HG03135 (cell line): ENCODE results near the gene TRIML1.

Experiments
- ATAC-seq: cut with Tn5 transposase; IDR thresholded peaks from one replicate; pipeline ENCODE4 v1.9.1; 2021; ENCODE audit warnings: mild to moderate bottlenecking, moderate library complexity; ENCODE audit not compliant: unreplicated experiment

Gene TRIML1

GRCh38 chr4:188139141-188139540 lies at the start of gene TRIML1:
Gene TRIML1, plus strand, starts transcription at chr4:188139441. Its CDS starts 118 bp downstream, at chr4:188139559.
- no peak for ATAC-seq

DNA sequence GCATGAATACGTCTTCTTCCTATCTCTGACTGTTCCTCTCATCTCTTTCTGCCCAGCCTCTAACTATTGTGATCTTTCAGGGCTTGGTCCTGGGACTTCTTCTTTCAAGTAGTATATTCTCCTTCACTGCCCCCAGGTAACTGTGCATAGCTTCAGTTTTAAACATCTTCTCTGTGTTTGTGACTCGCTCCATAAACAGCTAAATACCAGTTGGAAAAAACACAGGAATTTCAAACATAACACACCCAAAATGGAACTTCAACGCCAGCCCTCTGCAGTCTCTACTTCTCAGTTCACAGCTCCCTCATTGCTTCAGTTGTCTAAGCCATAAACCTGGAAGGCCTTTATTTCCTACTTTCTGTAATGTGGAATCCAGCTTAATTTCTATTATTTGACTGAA lies 46.4 kb upstream of the TRIML1 start:
- ATAC-seq: no peak

- no peak for ATAC-seq
Observed at GRCh38 chr4:188106454-188106853, 32.8 kb upstream of the TRIML1 start.

- no peak for ATAC-seq
Observed at GRCh38 chr4:188107931-188108843, 31.1 kb upstream of the TRIML1 start.

GRCh38 chr4:188109157-188109755 lies 30.0 kb upstream of the TRIML1 start, which contains the start of gene TRIML2:
Gene TRIML2, minus strand, starts transcription at chr4:188109603. Its CDS starts 4,235 bp downstream, at chr4:188105368.
- no peak for ATAC-seq

DNA sequence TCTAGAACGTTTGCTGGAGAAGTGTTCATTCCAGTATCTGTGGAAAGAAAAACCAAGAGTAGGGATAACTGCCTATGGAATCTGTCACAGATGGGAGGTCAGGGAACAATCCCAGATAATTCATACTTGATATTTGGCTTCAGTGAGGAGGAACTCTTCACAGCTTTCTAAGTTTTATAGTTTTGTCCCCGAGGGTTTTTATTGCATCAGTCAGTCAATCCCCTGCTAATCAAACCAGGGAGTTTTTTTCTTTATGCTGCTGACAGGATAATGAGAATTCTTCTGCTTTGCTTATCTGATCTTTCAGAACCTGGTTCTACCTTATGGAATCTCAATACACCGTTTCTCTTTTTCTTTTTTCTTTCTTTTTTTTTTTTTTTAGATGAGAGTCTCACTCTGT lies 29.2 kb upstream of the TRIML1 start:
- no peak for ATAC-seq

GRCh38 chr4:188110741-188111471 lies 28.3 kb upstream of the TRIML1 start:
- no peak for ATAC-seq

DNA sequence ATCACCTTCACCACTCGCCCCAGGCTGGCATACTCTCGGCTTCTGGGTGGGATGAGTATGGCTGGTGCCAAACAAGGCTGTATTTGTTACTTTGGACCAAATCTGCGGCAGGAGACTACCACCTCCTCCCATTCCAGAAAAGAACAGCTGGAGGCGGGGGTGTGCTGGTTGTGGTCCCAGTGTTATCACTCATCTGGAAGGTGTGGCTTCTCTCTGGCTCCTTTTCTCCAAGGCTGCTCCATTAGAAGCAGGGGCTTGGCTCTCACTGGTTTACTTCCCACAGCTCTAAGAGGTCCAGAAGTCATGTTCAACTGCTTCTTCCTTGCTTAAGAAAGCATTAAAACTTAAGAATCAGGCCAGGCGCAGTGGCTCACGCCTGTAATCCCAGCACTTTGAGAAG lies 27.3 kb upstream of the TRIML1 start:
- ATAC-seq: no peak

GRCh38 chr4:188113156-188113555 lies 26.1 kb upstream of the TRIML1 start:
- ATAC-seq: no peak

DNA sequence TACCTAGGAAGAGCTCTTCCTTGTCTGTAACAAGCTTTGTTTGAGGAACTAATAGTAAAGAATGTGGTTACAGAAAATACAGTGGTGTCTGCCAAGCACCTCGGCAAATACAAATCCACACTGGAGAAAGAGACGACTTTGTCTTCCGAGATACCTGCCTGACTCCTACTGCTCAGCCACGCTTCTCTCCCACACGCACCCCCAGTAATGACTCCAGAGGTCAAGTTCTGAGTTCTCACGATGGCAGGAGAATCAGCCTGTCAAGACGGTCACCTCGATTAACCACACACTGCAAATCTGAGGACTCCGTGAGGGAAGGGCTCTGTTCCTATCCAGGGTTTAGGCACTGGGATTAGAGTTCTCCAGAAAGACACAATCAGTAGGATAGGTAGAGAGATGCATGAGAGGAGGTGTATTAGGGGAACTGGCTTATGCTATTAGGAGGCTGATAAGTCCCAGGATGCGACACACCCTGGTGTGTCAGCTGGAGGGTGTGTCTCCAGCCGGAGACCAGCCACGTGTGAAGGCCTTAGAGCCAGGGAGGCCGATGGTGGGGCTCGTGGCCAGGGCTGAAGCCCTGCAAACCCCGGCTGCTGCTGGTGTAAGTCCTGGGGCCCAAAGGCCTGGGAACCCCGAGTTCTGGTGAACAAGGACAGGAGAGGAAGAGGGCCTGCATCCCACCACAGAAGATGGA lies 21.5 kb upstream of the TRIML1 start:
- ATAC-seq: no peak

GRCh38 chr4:188121530-188121929 lies 17.7 kb upstream of the TRIML1 start:
- no peak for ATAC-seq

GRCh38 chr4:188127214-188127874 lies 11.9 kb upstream of the TRIML1 start:
- no peak for ATAC-seq

DNA sequence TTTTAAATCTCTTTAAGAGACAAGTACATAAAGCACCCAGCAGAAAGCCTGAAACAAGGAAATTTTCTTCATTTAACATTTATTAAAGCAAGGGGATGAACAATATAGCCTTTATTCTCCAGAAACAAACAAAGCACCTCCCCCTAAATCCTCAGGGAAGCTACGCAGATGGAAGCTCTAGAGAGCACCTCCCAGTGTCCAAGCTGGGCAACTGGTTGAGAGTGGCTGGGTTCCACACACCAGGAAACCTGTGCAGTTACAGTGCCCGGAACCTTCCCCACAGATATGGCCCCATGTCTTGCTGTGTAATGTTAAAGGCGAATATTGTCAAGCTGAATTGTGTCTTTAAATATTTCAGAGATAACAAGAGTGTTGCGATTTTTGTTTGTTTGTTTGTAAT lies 8.9 kb upstream of the TRIML1 start:
- no peak for ATAC-seq

DNA sequence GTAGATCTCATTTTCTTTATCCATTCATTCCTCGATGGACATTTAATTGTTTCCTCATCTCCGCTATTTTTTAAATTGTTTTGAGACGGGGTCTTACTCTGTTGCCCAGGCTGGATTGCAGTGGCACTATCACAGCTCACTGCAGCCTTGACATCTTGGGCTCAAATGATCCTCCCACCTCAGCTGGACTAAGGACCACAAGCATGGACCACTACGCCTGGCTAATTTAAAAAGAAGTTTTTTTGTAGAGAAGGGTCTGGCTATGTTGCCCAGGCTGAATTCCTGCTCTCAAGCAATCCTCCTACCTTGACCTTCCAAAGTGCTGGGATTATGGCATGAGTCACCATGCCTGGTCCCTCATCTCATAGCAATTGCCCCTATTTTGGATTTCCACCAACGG lies 7.0 kb upstream of the TRIML1 start:
- ATAC-seq: no peak

DNA sequence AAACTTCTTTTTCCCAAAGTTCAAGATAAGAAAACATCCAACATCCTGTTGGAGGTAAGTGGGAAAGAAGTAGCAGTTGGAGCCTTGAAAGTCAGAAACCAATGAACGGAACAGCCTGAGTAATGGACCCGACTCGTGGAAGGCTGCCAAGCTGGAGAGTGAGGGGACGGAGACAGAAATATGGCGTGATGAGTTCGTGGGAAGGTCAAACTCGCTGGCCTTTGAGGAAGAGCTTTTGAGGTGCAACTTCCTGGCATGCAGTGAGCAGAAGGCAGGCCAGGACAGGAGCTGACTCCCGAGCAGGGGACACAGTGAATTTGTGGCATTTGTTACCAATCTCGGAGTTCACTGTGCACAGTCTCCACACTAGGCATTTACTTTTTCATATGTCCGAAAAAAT lies 1.0 kb upstream of the TRIML1 start:
- ATAC-seq: no peak

DNA sequence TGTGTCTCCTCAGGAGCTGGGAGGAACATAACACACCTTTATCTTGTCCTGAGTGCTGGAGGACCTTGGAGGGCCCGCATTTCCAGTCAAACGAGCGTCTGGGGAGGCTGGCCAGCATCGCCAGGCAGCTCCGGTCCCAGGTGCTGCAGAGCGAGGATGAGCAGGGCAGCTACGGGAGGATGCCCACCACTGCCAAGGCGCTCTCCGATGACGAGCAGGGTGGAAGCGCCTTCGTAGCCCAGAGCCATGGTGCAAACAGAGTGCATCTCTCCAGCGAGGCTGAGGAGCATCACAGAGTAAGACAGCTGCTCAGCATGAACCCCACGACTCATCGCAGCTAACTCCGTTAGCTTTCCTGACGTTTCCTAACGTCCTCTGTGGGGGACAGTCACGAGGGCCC lies 430 bp downstream of the TRIML1 start:
- ATAC-seq: no peak

DNA sequence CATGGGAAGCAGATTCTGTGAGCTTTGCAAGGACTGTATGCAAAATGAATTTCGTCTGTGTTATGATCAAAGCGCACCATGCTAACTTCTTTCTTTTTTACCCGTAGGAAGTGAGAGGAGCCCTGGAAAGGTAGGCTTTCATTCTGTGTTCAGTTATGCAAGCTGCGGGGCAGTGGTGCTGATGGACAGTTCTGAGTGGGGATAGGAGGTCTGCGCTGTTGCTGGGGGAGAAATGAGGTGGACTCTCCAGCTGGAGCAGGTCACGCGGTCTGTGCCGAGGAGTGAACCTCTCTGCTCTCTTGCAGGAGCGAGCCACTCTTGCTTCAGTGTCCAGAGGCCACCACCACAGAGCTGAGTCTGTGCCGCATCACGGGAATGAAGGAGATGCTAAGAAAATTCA lies 4.5 kb downstream of the TRIML1 start:
- no peak for ATAC-seq

DNA sequence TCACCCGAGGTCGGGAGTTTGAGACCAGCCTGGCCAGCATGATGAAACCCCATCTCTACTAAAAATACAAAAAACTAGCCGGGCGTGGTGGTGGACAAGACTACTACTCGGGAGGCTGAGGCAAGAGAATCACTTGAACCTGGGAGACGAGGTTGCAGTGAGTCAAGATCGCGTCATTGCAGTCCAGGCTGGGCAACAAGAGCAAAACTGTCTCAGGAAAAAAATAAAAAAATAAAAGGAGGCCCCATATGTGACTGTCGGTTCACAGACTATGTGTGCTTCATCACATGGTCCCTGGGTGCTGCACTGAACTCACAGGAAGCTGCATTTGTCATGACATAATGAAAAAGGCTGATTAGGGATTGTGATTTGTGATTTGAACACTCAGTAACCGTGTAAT lies 6.4 kb downstream of the TRIML1 start:
- no peak for ATAC-seq

DNA sequence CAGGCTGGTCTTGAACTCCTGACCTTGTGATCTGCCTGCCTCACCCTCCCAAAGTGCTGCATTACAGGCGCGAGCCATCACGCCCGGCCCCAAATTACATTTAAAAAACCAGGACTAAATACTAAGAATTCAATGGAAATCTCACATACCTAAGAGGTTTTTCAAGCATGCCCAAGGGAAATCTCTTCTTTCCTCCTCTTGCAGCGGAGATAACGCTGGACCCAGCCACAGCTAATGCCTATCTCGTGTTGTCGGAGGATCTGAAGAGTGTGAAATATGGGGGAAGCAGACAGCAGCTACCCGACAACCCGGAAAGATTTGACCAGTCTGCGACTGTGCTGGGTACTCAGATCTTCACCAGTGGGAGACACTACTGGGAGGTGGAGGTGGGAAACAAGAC lies 7.4 kb downstream of the TRIML1 start:
- ATAC-seq: no peak

DNA sequence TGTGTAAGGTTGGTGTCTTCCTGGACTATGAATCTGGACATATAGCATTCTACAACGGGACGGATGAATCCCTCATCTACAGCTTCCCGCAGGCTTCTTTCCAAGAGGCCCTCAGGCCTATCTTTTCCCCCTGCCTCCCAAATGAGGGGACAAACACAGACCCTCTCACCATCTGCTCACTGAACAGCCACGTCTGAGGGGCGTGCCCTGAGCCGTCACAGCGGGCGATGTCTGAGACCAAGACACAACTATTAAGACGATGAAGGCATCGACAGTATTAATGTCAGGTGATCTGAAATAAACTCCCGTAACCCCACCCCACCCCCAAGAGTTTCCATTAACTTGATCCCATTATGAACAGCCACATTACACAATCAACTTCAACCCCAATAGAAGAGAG lies 7.9 kb downstream of the TRIML1 start:
- no peak for ATAC-seq

DNA sequence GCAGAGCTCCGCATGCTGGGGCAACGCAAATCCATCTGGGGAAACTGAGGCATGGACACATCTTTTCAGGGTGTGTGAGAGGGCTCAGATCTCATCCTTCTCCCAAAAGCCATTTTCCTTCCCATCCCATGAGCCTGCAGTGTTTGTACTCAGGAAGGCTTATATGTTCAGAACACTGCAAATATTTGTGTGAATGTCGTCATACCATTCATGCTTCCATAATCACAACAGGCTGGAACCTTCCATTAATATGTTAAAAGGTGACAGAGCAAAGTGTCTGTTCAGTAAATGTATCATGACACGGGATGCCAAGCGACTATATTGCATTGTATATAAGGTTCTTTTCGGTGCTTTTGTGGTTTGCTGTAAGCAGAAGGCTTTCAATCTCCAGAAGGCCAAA lies 8.5 kb downstream of the TRIML1 start:
- no peak for ATAC-seq
